ENCODE data around the gene RASSF4.

DNA sequence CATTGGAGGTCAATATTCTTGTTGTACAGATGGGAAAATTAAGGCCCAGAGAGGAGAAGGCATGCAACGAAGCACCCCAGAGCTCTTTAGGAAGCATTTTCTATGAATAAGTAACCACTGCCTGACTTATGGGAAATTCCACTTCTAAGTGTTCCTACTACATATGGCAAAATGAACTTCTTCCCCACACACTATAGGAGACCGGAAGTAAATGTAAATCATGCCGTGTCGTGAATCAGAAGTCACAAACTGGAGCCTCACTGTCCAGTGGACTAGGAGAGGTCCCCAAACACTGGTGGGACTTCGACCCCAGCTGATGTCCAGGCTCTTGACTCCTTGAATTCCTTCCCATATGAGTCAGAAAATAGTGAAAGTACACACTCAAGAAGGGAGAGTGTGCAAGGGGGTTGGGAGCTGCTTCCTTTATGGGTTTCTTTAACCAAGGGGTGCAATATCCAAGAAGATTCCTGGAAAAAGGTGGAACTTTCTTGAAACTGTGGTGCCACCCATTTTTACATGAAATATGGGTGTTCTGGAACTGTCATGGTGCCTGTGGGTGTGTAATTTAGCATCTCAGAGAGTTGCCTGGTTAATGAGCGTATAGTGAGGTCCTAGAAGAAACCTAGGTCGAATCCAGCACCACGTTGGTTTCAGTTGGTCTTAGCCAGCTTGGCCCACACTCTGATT is 6.7 kb downstream of the RASSF4 start:
- TF ChIP-seq, protein P1, sequence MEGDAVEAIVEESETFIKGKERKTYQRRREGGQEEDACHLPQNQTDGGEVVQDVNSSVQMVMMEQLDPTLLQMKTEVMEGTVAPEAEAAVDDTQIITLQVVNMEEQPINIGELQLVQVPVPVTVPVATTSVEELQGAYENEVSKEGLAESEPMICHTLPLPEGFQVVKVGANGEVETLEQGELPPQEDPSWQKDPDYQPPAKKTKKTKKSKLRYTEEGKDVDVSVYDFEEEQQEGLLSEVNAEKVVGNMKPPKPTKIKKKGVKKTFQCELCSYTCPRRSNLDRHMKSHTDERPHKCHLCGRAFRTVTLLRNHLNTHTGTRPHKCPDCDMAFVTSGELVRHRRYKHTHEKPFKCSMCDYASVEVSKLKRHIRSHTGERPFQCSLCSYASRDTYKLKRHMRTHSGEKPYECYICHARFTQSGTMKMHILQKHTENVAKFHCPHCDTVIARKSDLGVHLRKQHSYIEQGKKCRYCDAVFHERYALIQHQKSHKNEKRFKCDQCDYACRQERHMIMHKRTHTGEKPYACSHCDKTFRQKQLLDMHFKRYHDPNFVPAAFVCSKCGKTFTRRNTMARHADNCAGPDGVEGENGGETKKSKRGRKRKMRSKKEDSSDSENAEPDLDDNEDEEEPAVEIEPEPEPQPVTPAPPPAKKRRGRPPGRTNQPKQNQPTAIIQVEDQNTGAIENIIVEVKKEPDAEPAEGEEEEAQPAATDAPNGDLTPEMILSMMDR (IDR thresholded peaks at IDR 0.05): no peak
- no peak for TF ChIP-seq EP300 (IDR thresholded peaks at IDR 0.05)
- TF ChIP-seq POLR2AphosphoS5 (IDR thresholded peaks at IDR 0.05): no peak
- TF ChIP-seq POLR2A (IDR thresholded peaks at IDR 0.05): no peak
